Suprapubic skin (tissue), 4 donors: Measurements from ENCODE around the gene TBC1D21. TPM values are rescaled to one million over a fixed set of nuclear protein-coding genes. Genes with fewer than 3 reads are reported as not detected.

Source experiments
- DNase-seq, 2 donors: peaks; one replicate each; pipeline ENCODE4 v3.0.0-alpha.2; 2019; ENCODE audit warnings: low spot score in 2 of 2
- H3K27ac ChIP-seq: fragments of 200-600 bp; sonication (generic); one replicate; pipeline ENCODE4 v1.5.1; 2019
- H3K27me3 ChIP-seq: fragments of 200-600 bp; sonication (generic); one replicate; pipeline ENCODE4 v1.5.1; 2019
- H3K36me3 ChIP-seq: fragments of 200-600 bp; sonication (generic); one replicate; pipeline ENCODE4 v1.5.1; 2019
- H3K4me1 ChIP-seq: fragments of 200-600 bp; sonication (generic); one replicate; pipeline ENCODE4 v1.5.1; 2019
- H3K4me3 ChIP-seq: fragments of 200-600 bp; sonication (generic); one replicate; pipeline ENCODE4 v1.5.1; 2019; ENCODE audit warnings: mild to moderate bottlenecking
- H3K9me3 ChIP-seq: fragments of 200-600 bp; sonication (generic); one replicate; pipeline ENCODE4 v1.5.1; 2019
- EP300 ChIP-seq: sonication (generic); formaldehyde crosslinking; IDR thresholded peaks from one replicate; pipeline ENCODE4 v1.6.1; 2017; ENCODE audit warnings: antibody characterized with exemption
- POLR2A ChIP-seq, 2 donors: fragments of 450-650 bp; IDR thresholded peaks; one replicate each; pipeline ENCODE4 v1.6.1; 2017; ENCODE audit warnings: antibody characterized with exemption in 2 of 2, mild to moderate bottlenecking in 2 of 2, moderate library complexity in 2 of 2
- POLR2AphosphoS5 ChIP-seq, 3 donors: sonication (generic); formaldehyde crosslinking; IDR thresholded peaks; one replicate each; pipeline ENCODE4 v1.6.1; 2017; ENCODE audit warnings: antibody characterized with exemption in 3 of 3
- WGBS: methylation state at CpG from one replicate; pipeline ENCODE4 v1.1.5; 2018; 5-methylcytosine and 5-hydroxymethylcytosine counted together
- total RNA-seq, 4 donors: library from RNA; depleted of rRNA; stranded (reverse); fragments of >200 nt; gene quantifications; one replicate each; pipeline ENCODE4 v1.1.0, GENCODE V29; 2016
- TF ChIP-seq, protein P1 (sequence below), 2 donors: fragments of 200-600 bp in 1 of 2; fragments of 450-650 bp in 1 of 2; sonication (generic) in 1 of 2; IDR thresholded peaks; one replicate each; pipeline ENCODE4 v1.5.1; 2016 to 2019; ENCODE audit warnings: antibody characterized with exemption in 2 of 2, mild to moderate bottlenecking in 1 of 2, moderate library complexity in 1 of 2

TBC1D21 gene
- total RNA-seq, 4 donors from 2014 or later = not detected

DNA sequence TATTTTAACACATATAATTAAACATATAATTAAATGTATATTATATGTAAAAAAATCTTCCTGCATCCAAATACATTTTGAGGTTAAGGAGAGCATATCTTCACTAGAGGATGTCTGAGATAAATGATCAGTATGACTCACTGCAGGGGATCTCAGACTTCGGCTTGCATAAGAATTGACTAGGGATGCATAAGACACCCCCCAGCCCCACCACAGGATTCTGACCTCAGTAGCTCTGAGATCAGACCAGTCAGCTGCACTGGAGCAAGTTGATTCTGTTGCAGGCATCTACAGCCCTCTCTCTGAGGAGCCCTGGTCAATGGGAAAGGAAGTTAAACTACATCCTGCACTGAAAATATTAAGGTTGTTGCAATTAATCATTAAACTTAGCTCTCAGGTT, 29.0 kb upstream of the TBC1D21 start:
- H3K9me3 ChIP-seq = no peaks in the 10 kb centered on the region
- peak in 1 of 2 donors; percentile 24 for DNase-seq
- H3K27me3 ChIP-seq = peaks cover 32% of the 10 kb centered on the region
- TF ChIP-seq EP300 (no peak), POLR2AphosphoS5 (IDR thresholded peaks at IDR 0.05) (no peak), POLR2A (IDR thresholded peaks at IDR 0.05) (no peak)
- TF ChIP-seq, protein P1, sequence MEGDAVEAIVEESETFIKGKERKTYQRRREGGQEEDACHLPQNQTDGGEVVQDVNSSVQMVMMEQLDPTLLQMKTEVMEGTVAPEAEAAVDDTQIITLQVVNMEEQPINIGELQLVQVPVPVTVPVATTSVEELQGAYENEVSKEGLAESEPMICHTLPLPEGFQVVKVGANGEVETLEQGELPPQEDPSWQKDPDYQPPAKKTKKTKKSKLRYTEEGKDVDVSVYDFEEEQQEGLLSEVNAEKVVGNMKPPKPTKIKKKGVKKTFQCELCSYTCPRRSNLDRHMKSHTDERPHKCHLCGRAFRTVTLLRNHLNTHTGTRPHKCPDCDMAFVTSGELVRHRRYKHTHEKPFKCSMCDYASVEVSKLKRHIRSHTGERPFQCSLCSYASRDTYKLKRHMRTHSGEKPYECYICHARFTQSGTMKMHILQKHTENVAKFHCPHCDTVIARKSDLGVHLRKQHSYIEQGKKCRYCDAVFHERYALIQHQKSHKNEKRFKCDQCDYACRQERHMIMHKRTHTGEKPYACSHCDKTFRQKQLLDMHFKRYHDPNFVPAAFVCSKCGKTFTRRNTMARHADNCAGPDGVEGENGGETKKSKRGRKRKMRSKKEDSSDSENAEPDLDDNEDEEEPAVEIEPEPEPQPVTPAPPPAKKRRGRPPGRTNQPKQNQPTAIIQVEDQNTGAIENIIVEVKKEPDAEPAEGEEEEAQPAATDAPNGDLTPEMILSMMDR (IDR thresholded peaks at IDR 0.05) = no peak
- no peak overlapping the region for H3K27ac ChIP-seq
- 79% methylated on average over 1 of the region's 1 CpG for WGBS
- H3K36me3 ChIP-seq = no peaks in the 10 kb centered on the region
- H3K4me1 ChIP-seq = no peaks in the 10 kb centered on the region
- H3K4me3 ChIP-seq = no peak overlapping the region

DNA sequence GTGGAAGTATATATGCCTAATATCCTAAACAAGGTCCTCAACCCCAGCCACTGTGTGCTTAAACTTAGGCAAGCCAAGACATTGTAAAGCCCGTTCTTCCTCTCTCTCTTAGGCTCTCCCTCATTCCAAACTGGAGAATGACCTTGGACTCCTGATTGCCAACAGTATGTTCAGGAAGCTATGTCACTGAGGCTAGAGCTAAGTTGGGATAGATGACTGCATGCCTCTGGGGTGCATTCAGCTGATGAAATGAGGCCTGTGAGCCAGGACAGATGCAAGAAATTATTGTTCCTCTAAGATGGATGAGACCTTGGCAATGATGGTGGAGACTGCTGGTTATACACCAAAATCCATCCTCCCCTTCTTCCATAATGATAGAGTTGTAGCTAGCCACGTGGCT, 27.9 kb upstream of the TBC1D21 start:
- no peak overlapping the region for H3K27ac ChIP-seq
- H3K9me3 ChIP-seq = no peaks in the 10 kb centered on the region

DNA sequence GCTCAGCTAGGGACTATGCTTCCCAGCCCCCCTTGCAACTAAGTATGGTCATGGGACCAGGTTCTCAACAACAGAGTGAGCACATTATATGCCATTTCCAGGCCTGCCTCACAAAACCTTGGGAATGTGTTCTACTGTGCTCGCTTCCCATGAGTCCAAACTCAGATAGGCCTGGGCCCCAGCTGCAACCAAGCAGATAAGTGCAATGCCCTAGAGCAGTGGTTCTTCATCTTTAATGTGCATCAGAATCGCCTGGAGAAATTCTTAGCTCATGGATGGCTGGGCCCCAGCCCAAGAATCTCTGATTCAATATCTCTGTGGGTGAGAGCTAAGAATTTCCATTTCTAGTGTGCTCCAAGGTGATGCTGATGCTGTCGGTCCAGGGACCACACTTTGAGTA, 27.5 kb upstream of the TBC1D21 start:
- peak in 1 of 2 donors; percentile 8 for DNase-seq
- 72% methylated on average over 3 of the region's 3 CpGs for WGBS
- Histone ChIP-seq H3K36me3 (no peaks in the 10 kb centered on the region), H3K9me3 (no peaks in the 10 kb centered on the region), H3K27me3 (peaks cover 22% of the 10 kb centered on the region), H3K27ac (no peak overlapping the region), H3K4me1 (no peaks in the 10 kb centered on the region), H3K4me3 (no peak overlapping the region)
- TF ChIP-seq, protein P1 (IDR thresholded peaks at IDR 0.05) = no peak
- TF ChIP-seq POLR2AphosphoS5 (IDR thresholded peaks at IDR 0.05) (no peak), EP300 (no peak), POLR2A (IDR thresholded peaks at IDR 0.05) (no peak)

More for the DNA sequence above, 27.9 kb upstream of the TBC1D21 start:
- H3K4me1 ChIP-seq = no peaks in the 10 kb centered on the region
- TF ChIP-seq POLR2A (IDR thresholded peaks at IDR 0.05) (no peak), EP300 (no peak), POLR2AphosphoS5 (IDR thresholded peaks at IDR 0.05) (no peak)
- TF ChIP-seq, protein P1 (IDR thresholded peaks at IDR 0.05) = no peak
- 100% methylated on average over 1 of the region's 2 CpGs for WGBS
- H3K36me3 ChIP-seq = no peaks in the 10 kb centered on the region
- peaks cover 26% of the 10 kb centered on the region for H3K27me3 ChIP-seq
- no peak for DNase-seq
- no peak overlapping the region for H3K4me3 ChIP-seq

DNA sequence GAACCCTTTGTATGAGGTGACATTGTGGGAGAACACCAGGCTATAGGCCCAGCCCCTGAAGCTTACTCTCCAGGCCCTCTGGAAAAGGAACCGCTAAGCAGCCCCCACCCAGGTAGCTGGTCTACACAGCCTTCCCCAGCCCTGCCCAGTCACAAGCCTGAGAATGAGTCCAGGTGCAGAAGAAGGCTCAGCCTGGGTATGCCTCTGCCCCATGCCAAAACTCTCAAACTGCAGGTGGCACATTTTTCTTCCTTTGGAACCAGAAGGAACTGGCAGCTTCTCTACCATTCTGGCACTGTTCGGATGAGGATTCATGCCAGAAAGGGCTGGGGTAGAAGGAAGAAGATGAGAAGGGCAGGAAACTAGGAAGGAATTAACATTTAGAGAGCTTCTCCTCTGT, 23.7 kb upstream of the TBC1D21 start:
- no peaks in the 10 kb centered on the region for H3K36me3 ChIP-seq
- H3K4me1 ChIP-seq = no peaks in the 10 kb centered on the region
- peaks cover 15% of the 10 kb centered on the region for H3K27me3 ChIP-seq
- WGBS = 76% methylated on average over 1 of the region's 2 CpGs
- DNase-seq = peak in 1 of 2 donors; percentile 24
- H3K27ac ChIP-seq = no peak overlapping the region
- no peaks in the 10 kb centered on the region for H3K9me3 ChIP-seq
- no peak overlapping the region for H3K4me3 ChIP-seq
- TF ChIP-seq POLR2AphosphoS5 (IDR thresholded peaks at IDR 0.05) (no peak), POLR2A (IDR thresholded peaks at IDR 0.05) (no peak), EP300 (no peak)
- TF ChIP-seq, protein P1 (IDR thresholded peaks at IDR 0.05) = no peak

DNA sequence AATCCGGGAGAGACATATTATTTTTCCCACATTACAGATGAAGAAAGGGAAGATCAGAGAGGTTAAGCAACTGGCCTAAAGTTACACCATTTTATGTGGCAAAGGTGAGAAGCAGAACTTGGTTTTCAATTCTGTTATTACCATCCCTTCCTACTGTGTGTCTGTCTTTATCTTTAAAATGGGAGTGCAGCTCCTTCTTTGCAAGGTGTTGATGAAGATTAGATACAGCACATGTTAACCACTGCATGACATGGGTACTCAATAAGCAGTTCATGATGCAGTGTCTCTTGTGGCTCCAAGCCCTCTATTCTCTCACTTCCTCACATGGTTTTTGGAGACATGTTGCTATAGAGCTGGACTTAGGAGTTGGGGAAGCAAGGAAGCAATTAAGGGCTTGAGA, 23.1 kb upstream of the TBC1D21 start:
- no peaks in the 10 kb centered on the region for H3K4me1 ChIP-seq
- H3K27me3 ChIP-seq = peaks cover 19% of the 10 kb centered on the region
- no peaks in the 10 kb centered on the region for H3K36me3 ChIP-seq
- 73% methylated on average over 1 of the region's 1 CpG for WGBS
- H3K9me3 ChIP-seq = no peaks in the 10 kb centered on the region
- no peak overlapping the region for H3K4me3 ChIP-seq
- no peak for DNase-seq
- no peak overlapping the region for H3K27ac ChIP-seq
- TF ChIP-seq EP300 = no peak
- no peak for TF ChIP-seq POLR2AphosphoS5 (IDR thresholded peaks at IDR 0.05)
- TF ChIP-seq POLR2A (IDR thresholded peaks at IDR 0.05) = no peak
- TF ChIP-seq, protein P1 (IDR thresholded peaks at IDR 0.05) = no peak
